Adrenal gland (tissue), 12 donors: Measurements from ENCODE around the gene HCCS. TPM values are rescaled to one million over a fixed set of nuclear protein-coding genes. Genes with fewer than 3 reads are reported as not detected.

Experiments used
- DNase-seq, 7 donors: peaks; one replicate each; pipeline ENCODE4 v3.0.0-alpha.2; 2019 to 2020
- H3K27ac ChIP-seq, 5 donors: fragments of 200-600 bp; sonication (generic) in 4 of 5; 1 replicate in 3 of 5; 2 replicates in 2 of 5; pipeline versions ENCODE4 v1.5.1 to v1.8.0; 2016 to 2020; ENCODE audit warnings: mild to moderate bottlenecking in 1 of 5
- H3K27me3 ChIP-seq: fragments of 200-600 bp; 2 replicates; pipeline ENCODE4 v1.8.0; 2021
- H3K36me3 ChIP-seq, 2 donors: fragments of 200-600 bp; replicated peaks in 1 of 2; 1 replicate in 1 of 2; 2 replicates in 1 of 2; pipeline versions ENCODE4 v1.5.1 to v1.8.0; 2018 to 2022
- H3K4me1 ChIP-seq, 2 donors: fragments of 200-600 bp; replicated peaks in 1 of 2; 1 replicate in 1 of 2; 2 replicates in 1 of 2; pipeline versions ENCODE4 v1.5.1 to v1.8.0; 2018 to 2021
- H3K4me3 ChIP-seq, 4 donors: fragments of 200-600 bp; sonication (generic) in 3 of 4; one replicate each; pipeline ENCODE4 v1.5.1; 2016 to 2018
- H3K9me3 ChIP-seq, 3 donors: fragments of 200-600 bp; sonication (generic) in 1 of 3; replicated peaks in 1 of 3; 1 replicate in 2 of 3; 2 replicates in 1 of 3; pipeline versions ENCODE4 v1.5.1 to v1.8.0; 2016 to 2021
- CTCF ChIP-seq, 6 experiments: fragments of 450-650 bp in 4 of 6; fragments of 200-600 bp in 2 of 6; sonication (generic) in 1 of 6; IDR thresholded peaks; 1 replicate in 5 of 6; 2 replicates in 1 of 6; pipeline versions ENCODE4 v1.5.1 to v1.8.0; 2016 to 2021; ENCODE audit warnings: antibody characterized with exemption in 6 of 6, mild to moderate bottlenecking in 2 of 6, moderate library complexity in 1 of 6
- POLR2A ChIP-seq, 2 donors: fragments of 450-650 bp; IDR thresholded peaks; one replicate each; pipeline ENCODE4 v1.6.1; 2017; ENCODE audit warnings: antibody characterized with exemption in 2 of 2, mild to moderate bottlenecking in 2 of 2, moderate library complexity in 1 of 2
- WGBS, 4 donors: extraction: QIAGEN DNeasy Blood & Tissue Kit in 2 of 4; methylation state at CpG; one replicate each; pipeline versions ENCODE4 v1.1.5 to v1.1.7; 2013 to 2017; 5-methylcytosine and 5-hydroxymethylcytosine counted together
- intact Hi-C, 2 donors: fragments of 100-400 bp; cut with DNase I; formaldehyde crosslinking; loops; one replicate each; pipeline versions ENCODE4 v1.14.1 to v1.15.0; 2022 to 2023
- polyA plus RNA-seq, 3 donors: library from polyadenylated mRNA; stranded (reverse); fragments of 200-250 nt in 2 of 3; fragments of 350-450 nt in 1 of 3; fragmentation: Illumina TruSeq in 1 of 3; extraction: RNeasy Lipid Tissue Mini Kit (QIAGEN cat#74804) in 1 of 3; gene quantifications; one replicate each; pipeline ENCODE4 v1.2.3, GENCODE V29; 2013 to 2014
- total RNA-seq, 9 donors: library from RNA; depleted of rRNA in 4 of 9; stranded (reverse); fragments of >200 nt in 4 of 9; fragments of 120-200 nt in 1 of 9; fragmentation: NEBNext Ultra II Directional in 1 of 9; extraction: Animal tissue kit (Norgen Biotek cat#: 25700) in 1 of 9; gene quantifications; one replicate each; pipeline versions ENCODE4 v1.1.0 to v1.2.4, GENCODE V29; 2013 to 2023
- donor health status: healthy with polysubstance abuse.
- donor health status: Bipolar disorder and iron deficiency.
- donor health status: DM: yes; HTN: yes; CAD: no.
- donor health status: DM: no; HTN: no; CAD: no.
- donor health status: DM: no; HTN: no; CAD: no.
- donor health status: DM: yes; HTN: yes; CAD: no.

The HCCS gene
- total and polyA plus RNA-seq, 12 donors = 7.1 to 47.0 (median 21.0) TPM

GRCh38 chrX:11089802-11090201, 21.3 kb upstream of the HCCS start:
- 92 to 100% (median 97%) methylated on average over 1 of the region's 1 CpG for WGBS, 4 donors
- Histone ChIP-seq H3K36me3 (no peaks in the 10 kb centered on the region), H3K27ac (no peak overlapping the region), H3K4me3 (no peak overlapping the region), H3K9me3 (peaks cover 0 to 8% (median 0%) of the 10 kb centered on the region in 3 donors), H3K4me1 (no peaks in the 10 kb centered on the region), H3K27me3 (no peaks in the 10 kb centered on the region)
- intact Hi-C loops = no loop called here
- DNase-seq = no peak
- TF ChIP-seq CTCF (IDR thresholded peaks at IDR 0.05) (no peak), POLR2A (IDR thresholded peaks at IDR 0.05) (no peak)

DNA sequence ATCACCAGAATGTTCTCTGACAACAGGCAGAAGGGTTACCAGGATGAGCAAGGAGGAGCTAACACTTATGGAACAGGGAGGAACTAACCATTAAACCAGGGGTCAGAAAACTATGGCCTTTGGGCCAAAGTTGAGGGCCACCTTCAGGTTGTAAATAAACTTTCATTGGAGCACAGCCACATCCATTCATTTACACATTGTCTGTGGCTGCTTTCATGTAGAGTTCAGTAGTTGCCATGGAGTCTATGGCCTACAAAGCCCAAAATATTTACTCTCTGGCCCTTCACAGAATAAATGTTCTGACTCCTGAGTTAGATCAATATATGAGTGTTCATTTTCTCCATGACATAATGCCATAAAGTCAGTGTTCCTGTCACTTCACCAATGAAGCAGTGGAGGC, 13.2 kb upstream of the HCCS start:
- Histone ChIP-seq H3K9me3 (no peaks in the 10 kb centered on the region), H3K36me3 (no peaks in the 10 kb centered on the region), H3K27me3 (no peaks in the 10 kb centered on the region), H3K4me1 (no peaks in the 10 kb centered on the region), H3K4me3 (no peak overlapping the region), H3K27ac (no peak overlapping the region)
- no peak for DNase-seq
- TF ChIP-seq POLR2A (IDR thresholded peaks at IDR 0.05) (no peak), CTCF (IDR thresholded peaks at IDR 0.05) (no peak)
- intact Hi-C loops = no loop called here

- Histone ChIP-seq H3K27ac (no peak overlapping the region), H3K36me3 (no peaks in the 10 kb centered on the region), H3K27me3 (no peaks in the 10 kb centered on the region), H3K4me3 (no peak overlapping the region), H3K4me1 (no peaks in the 10 kb centered on the region), H3K9me3 (no peaks in the 10 kb centered on the region)
- no peak for DNase-seq
- intact Hi-C loops = no loop called here
- TF ChIP-seq CTCF (IDR thresholded peaks at IDR 0.05) = no peak
- no peak for TF ChIP-seq POLR2A (IDR thresholded peaks at IDR 0.05)
Observed at GRCh38 chrX:11099465-11099864, 11.7 kb upstream of the HCCS start.

DNA sequence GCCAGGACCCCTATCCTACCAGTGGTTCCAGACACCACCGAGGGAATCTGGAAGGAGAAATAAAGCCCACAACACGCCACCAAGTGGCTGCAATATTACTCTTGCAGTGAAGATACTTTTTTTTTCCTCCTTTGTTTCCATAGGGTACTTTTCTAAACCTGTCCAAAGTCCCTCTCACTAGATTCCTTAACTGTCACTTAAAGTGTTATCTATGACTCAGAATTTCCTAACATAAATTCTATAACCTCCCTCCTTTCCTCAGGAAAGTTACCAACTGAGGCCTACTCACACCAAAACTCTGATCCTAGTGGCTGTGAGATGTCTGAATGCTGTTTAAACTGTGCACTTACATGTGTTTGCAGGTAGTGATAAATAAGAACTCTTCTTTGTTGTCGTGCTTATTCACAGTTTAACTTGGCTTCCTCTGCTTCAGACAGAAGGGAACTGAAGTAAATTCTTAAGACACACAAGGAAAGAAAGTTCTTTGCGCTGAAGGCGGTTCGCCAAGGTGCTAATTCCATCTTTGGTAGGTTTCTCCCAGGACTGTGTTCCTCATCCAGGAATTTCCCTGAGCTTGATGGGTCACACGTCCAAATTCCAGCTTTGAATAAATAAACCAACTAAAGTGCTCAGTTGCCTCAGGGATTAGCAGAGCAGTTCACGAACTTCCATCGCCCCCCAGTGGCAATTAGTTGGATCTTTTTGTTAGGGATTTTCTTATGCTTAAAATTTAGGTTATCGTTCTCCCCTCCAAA, 10.7 kb upstream of the HCCS start:
- no peak for TF ChIP-seq POLR2A (IDR thresholded peaks at IDR 0.05)
- TF ChIP-seq CTCF (IDR thresholded peaks at IDR 0.05) = peak; percentile 10 to 48 (median 28)
- intact Hi-C loops = no loop called here
- no peaks in the 10 kb centered on the region for H3K27me3 ChIP-seq
- no peaks in the 10 kb centered on the region for H3K4me1 ChIP-seq
- no peak overlapping the region for H3K27ac ChIP-seq
- DNase-seq = peak in 4 of 7 donors; percentile 21 to 53 (median 26)
- no peak overlapping the region for H3K4me3 ChIP-seq
- H3K9me3 ChIP-seq = no peaks in the 10 kb centered on the region
- no peaks in the 10 kb centered on the region for H3K36me3 ChIP-seq
- 44 to 58% (median 49%) methylated on average over 7 to 10 of the region's 10 CpGs for WGBS, 4 donors
